OCI-LY3 (cell line): ENCODE results near the gene NGB.

Source experiments
- EZH2phosphoT487 ChIP-seq: fragments of 200-600 bp; shearing (Covaris generic); IDR thresholded peaks from 2 replicates; pipeline ENCODE4 v1.6.1; 2018; ENCODE audit warnings: antibody characterized with exemption, mixed run types, low read depth
- TF ChIP-seq, protein P1 (sequence below): fragments of 200-600, 300-600 bp; sonication (generic); IDR thresholded peaks from 2 replicates; pipeline ENCODE4 v1.5.1; 2014; ENCODE audit warnings: antibody characterized with exemption, low read length, low read depth

DNA sequence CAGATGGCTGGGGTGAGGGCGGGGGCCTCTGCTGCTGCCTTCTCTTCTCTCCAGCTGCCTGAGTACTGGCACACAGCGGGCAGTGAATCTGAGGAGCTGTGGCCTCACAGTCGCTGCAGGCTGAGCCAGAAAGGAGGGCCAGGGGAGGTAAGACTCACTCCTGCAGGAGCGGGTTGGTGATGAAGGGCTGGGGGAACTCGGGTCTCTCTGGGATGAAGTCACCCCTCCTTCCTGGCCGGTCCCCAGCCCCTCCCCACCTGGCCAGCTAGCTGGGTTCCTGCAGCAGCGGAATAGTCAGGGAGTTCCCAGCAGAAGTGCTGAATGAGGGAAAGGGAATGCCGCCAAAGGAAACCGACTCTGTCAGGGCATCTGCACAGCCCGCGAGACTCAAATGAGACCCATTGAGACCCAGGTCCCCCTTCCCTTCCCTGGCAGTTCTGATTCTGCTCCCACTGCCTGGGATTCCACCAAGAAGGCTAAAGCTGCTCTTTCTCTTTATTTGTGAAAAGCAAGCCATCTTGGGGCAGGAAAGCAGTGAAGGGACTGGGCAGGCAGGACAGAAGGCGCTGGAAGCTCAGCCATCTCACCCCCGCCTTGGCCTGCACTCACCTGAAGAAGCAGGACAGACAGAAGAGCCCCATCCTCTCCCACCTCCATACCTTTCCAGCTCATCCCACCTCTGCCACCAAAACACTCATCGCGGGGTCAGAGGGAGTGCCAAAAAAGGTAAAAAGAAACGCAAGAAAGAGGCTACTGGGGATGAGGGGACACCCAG is 5.3 kb downstream of the NGB start:
- TF ChIP-seq, protein P1, sequence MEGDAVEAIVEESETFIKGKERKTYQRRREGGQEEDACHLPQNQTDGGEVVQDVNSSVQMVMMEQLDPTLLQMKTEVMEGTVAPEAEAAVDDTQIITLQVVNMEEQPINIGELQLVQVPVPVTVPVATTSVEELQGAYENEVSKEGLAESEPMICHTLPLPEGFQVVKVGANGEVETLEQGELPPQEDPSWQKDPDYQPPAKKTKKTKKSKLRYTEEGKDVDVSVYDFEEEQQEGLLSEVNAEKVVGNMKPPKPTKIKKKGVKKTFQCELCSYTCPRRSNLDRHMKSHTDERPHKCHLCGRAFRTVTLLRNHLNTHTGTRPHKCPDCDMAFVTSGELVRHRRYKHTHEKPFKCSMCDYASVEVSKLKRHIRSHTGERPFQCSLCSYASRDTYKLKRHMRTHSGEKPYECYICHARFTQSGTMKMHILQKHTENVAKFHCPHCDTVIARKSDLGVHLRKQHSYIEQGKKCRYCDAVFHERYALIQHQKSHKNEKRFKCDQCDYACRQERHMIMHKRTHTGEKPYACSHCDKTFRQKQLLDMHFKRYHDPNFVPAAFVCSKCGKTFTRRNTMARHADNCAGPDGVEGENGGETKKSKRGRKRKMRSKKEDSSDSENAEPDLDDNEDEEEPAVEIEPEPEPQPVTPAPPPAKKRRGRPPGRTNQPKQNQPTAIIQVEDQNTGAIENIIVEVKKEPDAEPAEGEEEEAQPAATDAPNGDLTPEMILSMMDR = no peak
- TF ChIP-seq EZH2phosphoT487 = no peak
